Mucosa of descending colon (tissue), 3 donors: ENCODE measurements around the gene FOXK2. TPM values are rescaled to one million over a fixed set of nuclear protein-coding genes. Genes with fewer than 3 reads are reported as not detected.

Experiments
- ATAC-seq: fragments of 200-7000 bp; cut with Tn5 transposase; one replicate; pipeline ENCODE4 v1.9.1; 2020; ENCODE audit warnings: mild to moderate bottlenecking, moderate library complexity
- DNase-seq, 3 donors: peaks; one replicate each; pipeline ENCODE4 v3.0.0-alpha.2; 2020
- H3K36me3 ChIP-seq: fragments of 200-600 bp; one replicate; pipeline ENCODE4 v1.8.0; 2021; ENCODE audit warnings: low read depth, mild to moderate bottlenecking
- H3K4me1 ChIP-seq: fragments of 200-600 bp; one replicate; pipeline ENCODE4 v1.8.0; 2021; ENCODE audit warnings: low read depth, mild to moderate bottlenecking
- H3K4me3 ChIP-seq: fragments of 200-600 bp; one replicate; pipeline ENCODE4 v1.8.0; 2021; ENCODE audit warnings: mild to moderate bottlenecking
- H3K9me3 ChIP-seq: fragments of 200-600 bp; one replicate; pipeline ENCODE4 v1.8.0; 2021; ENCODE audit warnings: mild to moderate bottlenecking
- CTCF ChIP-seq: fragments of 200-600 bp; IDR thresholded peaks from one replicate; pipeline ENCODE4 v1.8.0; 2022; ENCODE audit warnings: antibody characterized with exemption, mild to moderate bottlenecking
- intact Hi-C, 2 donors: fragments of 100-400 bp; cut with DNase I in 1 of 2; cut with micrococcal nuclease in 1 of 2; formaldehyde crosslinking; loops; one replicate each; pipeline versions ENCODE4 v1.11.0 to v1.11.1; 2022; cut with DNase I, micrococcal nuclease
- total RNA-seq, 3 donors: library from RNA; stranded (reverse); fragmentation: NEBNext Ultra II Directional in 2 of 3; extraction: Animal tissue kit (Norgen Biotek cat#: 25700) in 2 of 3; gene quantifications; one replicate each; pipeline versions ENCODE4 v1.2.1 to v1.2.4, GENCODE V29; 2021 to 2023
- donor health status: DM: no; HTN: no; CAD: no; lungs with moderate emphysema.
- donor health status: DM: no; HTN: no; CAD: no.
- donor health status: DM: no; HTN: yes; CAD: no.

Gene FOXK2
- total RNA-seq, 3 donors from 2014 or later: 39.7 to 62.3 (median 43.5) TPM

- H3K36me3 ChIP-seq: peaks cover 21% of the 10 kb centered on the region
- no peak for TF ChIP-seq CTCF
Observed at GRCh38 chr17:82487910-82488309, 31.6 kb upstream of the FOXK2 start.

GRCh38 chr17:82489117-82489516 lies 30.4 kb upstream of the FOXK2 start:
- no peak overlapping the region for H3K4me3 ChIP-seq
- ATAC-seq: peak; percentile 7
- intact Hi-C loops: no loop called here
- no peak for TF ChIP-seq CTCF
- peaks cover 5% of the 10 kb centered on the region for H3K4me1 ChIP-seq
- peaks cover 19% of the 10 kb centered on the region for H3K36me3 ChIP-seq
- no peaks in the 10 kb centered on the region for H3K9me3 ChIP-seq
- no peak for DNase-seq

More at GRCh38 chr17:82487910-82488309, 31.6 kb upstream of the FOXK2 start:
- no peak for ATAC-seq
- DNase-seq: no peak
- intact Hi-C loops: no loop called here
- Histone ChIP-seq H3K9me3 (no peaks in the 10 kb centered on the region), H3K4me3 (no peak overlapping the region), H3K4me1 (peaks cover 8% of the 10 kb centered on the region)

GRCh38 chr17:82489851-82490511 lies 29.6 kb upstream of the FOXK2 start:
- ATAC-seq (no peak), DNase-seq (no peak)
- no peak for TF ChIP-seq CTCF
- intact Hi-C loops: no loop called here
- Histone ChIP-seq H3K9me3 (no peaks in the 10 kb centered on the region), H3K36me3 (peaks cover 10% of the 10 kb centered on the region), H3K4me3 (no peak overlapping the region), H3K4me1 (peaks cover 5% of the 10 kb centered on the region)

- TF ChIP-seq CTCF: no peak
- Histone ChIP-seq H3K36me3 (peaks cover 4% of the 10 kb centered on the region), H3K4me3 (no peak overlapping the region), H3K9me3 (no peaks in the 10 kb centered on the region), H3K4me1 (peaks cover 11% of the 10 kb centered on the region)
- peak; percentile 14 for ATAC-seq
- intact Hi-C loops: no loop called here
- peak in 1 of 3 donors; percentile 52 for DNase-seq
Observed at GRCh38 chr17:82490512-82491195, 28.9 kb upstream of the FOXK2 start.

GRCh38 chr17:82491196-82491530 lies 28.4 kb upstream of the FOXK2 start:
- Histone ChIP-seq H3K9me3 (no peaks in the 10 kb centered on the region), H3K4me1 (peaks cover 12% of the 10 kb centered on the region), H3K36me3 (no peaks in the 10 kb centered on the region), H3K4me3 (no peak overlapping the region)
- intact Hi-C loops: no loop called here
- no peak for ATAC-seq
- no peak for DNase-seq
- no peak for TF ChIP-seq CTCF
